ENCODE results near the gene SMG6.

SMG6 gene

GRCh38 chr17:2282297-2282873, 21.2 kb downstream of the SMG6 start:
- Histone ChIP-seq H3K4me1 (ENCODE audit: control insufficient read depth, low read depth, low read length) (no peaks in the 10 kb centered on the region), H3K4ac (ENCODE audit: low read depth, low read length) (no peak overlapping the region), H3K4me2 (ENCODE audit: low read length) (no peak overlapping the region), H3K56ac (ENCODE audit: low read length) (no peak overlapping the region), H3K79me2 (ENCODE audit: control insufficient read depth, insufficient read depth, low read length) (no peaks in the 10 kb centered on the region), H3K36me3 (ENCODE audit: control insufficient read depth, insufficient read depth, low read length) (peaks cover 10% of the 10 kb centered on the region), H3K79me1 (ENCODE audit: low read length) (no peaks in the 10 kb centered on the region), H3K27ac (ENCODE audit: low read depth, low read length) (no peak overlapping the region), H4K5ac (ENCODE audit: low read length) (no peak overlapping the region), H3K9ac (ENCODE audit: low read length) (no peak overlapping the region), H3K27me3 (ENCODE audit: insufficient read depth, low read length, poor library complexity) (no peaks in the 10 kb centered on the region), H2AK5ac (ENCODE audit: low read length) (no peak overlapping the region), H2BK5ac (ENCODE audit: low read length) (no peak overlapping the region), H3K4me3 (ENCODE audit: low read length) (no peak overlapping the region), H3K23ac (ENCODE audit: low read length) (no peak overlapping the region), H4K8ac (ENCODE audit: low read depth, low read length) (no peak overlapping the region), H2BK120ac (ENCODE audit: low read depth, low read length) (no peak overlapping the region), H3K18ac (ENCODE audit: low read length) (no peak overlapping the region), H2BK15ac (replicated peaks; ENCODE audit: low read depth) (no peak overlapping the region)
- peak; percentile 81 for DNase-seq
- no CpG with 5 or more reads among the region's 7 CpGs for WGBS (ENCODE audit: extremely low coverage, insufficient coverage, low lambda C conversion rate)

DNA sequence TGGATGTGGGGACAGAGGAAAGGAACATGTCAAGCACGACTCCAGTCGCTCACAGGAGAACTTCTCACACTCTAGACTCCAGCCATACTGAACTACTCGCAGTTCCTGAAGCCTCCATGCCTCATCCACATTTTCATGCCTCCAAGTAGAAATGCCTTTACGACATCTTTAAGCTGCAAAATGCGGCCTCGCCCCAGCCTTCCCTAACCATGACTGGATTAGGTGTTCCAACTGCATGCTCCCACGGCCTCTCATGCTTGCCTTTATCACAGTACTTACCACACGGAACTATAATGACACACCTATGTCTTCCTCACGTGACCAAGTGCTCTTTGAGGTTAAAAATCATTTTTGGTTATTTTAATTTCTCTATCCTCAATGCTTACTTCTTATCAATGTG, 23.9 kb downstream of the SMG6 start:
- H3K79me1 ChIP-seq (ENCODE audit: low read length): no peaks in the 10 kb centered on the region
- peaks cover 10% of the 10 kb centered on the region for H3K36me3 ChIP-seq (ENCODE audit: control insufficient read depth, insufficient read depth, low read length)

GRCh38 chr17:2277429-2278170, 26.0 kb downstream of the SMG6 start:
- Histone ChIP-seq H4K8ac (ENCODE audit: low read depth, low read length) (no peak overlapping the region), H3K18ac (ENCODE audit: low read length) (no peak overlapping the region), H3K4me3 (ENCODE audit: low read length) (no peak overlapping the region), H3K9ac (ENCODE audit: low read length) (no peak overlapping the region), H3K23ac (ENCODE audit: low read length) (no peak overlapping the region), H4K5ac (ENCODE audit: low read length) (no peak overlapping the region), H2AK5ac (ENCODE audit: low read length) (no peak overlapping the region), H3K4me2 (ENCODE audit: low read length) (no peak overlapping the region), H3K4ac (ENCODE audit: low read depth, low read length) (no peak overlapping the region), H3K79me2 (ENCODE audit: control insufficient read depth, insufficient read depth, low read length) (no peaks in the 10 kb centered on the region), H2BK5ac (ENCODE audit: low read length) (no peak overlapping the region), H2BK120ac (ENCODE audit: low read depth, low read length) (no peak overlapping the region), H3K4me1 (ENCODE audit: control insufficient read depth, low read depth, low read length) (no peaks in the 10 kb centered on the region), H3K27ac (ENCODE audit: low read depth, low read length) (no peak overlapping the region), H3K36me3 (ENCODE audit: control insufficient read depth, insufficient read depth, low read length) (peaks cover 10% of the 10 kb centered on the region), H3K56ac (ENCODE audit: low read length) (no peak overlapping the region), H3K79me1 (ENCODE audit: low read length) (no peaks in the 10 kb centered on the region), H3K27me3 (ENCODE audit: insufficient read depth, low read length, poor library complexity) (no peaks in the 10 kb centered on the region), H2BK15ac (replicated peaks; ENCODE audit: low read depth) (no peak overlapping the region)
- no peak for DNase-seq
- no CpG with 5 or more reads among the region's 9 CpGs for WGBS (ENCODE audit: extremely low coverage, insufficient coverage, low lambda C conversion rate)

More for the DNA sequence above, 23.9 kb downstream of the SMG6 start:
- H2BK120ac ChIP-seq (ENCODE audit: low read depth, low read length): no peak overlapping the region
- H4K5ac ChIP-seq (ENCODE audit: low read length): no peak overlapping the region
- H3K9ac ChIP-seq (ENCODE audit: low read length): no peak overlapping the region
- no peak overlapping the region for H3K56ac ChIP-seq (ENCODE audit: low read length)
- H3K27me3 ChIP-seq (ENCODE audit: insufficient read depth, low read length, poor library complexity): no peaks in the 10 kb centered on the region
- no peak overlapping the region for H3K4me2 ChIP-seq (ENCODE audit: low read length)
- H3K23ac ChIP-seq (ENCODE audit: low read length): no peak overlapping the region
- H2AK5ac ChIP-seq (ENCODE audit: low read length): no peak overlapping the region
- H3K4ac ChIP-seq (ENCODE audit: low read depth, low read length): no peak overlapping the region
- H3K27ac ChIP-seq (ENCODE audit: low read depth, low read length): no peak overlapping the region
- no peak overlapping the region for H4K8ac ChIP-seq (ENCODE audit: low read depth, low read length)
- no peak for DNase-seq
- H3K4me1 ChIP-seq (ENCODE audit: control insufficient read depth, low read depth, low read length): no peaks in the 10 kb centered on the region
- no peak overlapping the region for H2BK5ac ChIP-seq (ENCODE audit: low read length)
- H3K18ac ChIP-seq (ENCODE audit: low read length): no peak overlapping the region
- no peak overlapping the region for H2BK15ac ChIP-seq (replicated peaks; ENCODE audit: low read depth)
- WGBS (ENCODE audit: extremely low coverage, insufficient coverage, low lambda C conversion rate): no CpG with 5 or more reads among the region's 9 CpGs
- no peak overlapping the region for H3K4me3 ChIP-seq (ENCODE audit: low read length)
- H3K79me2 ChIP-seq (ENCODE audit: control insufficient read depth, insufficient read depth, low read length): no peaks in the 10 kb centered on the region

- H3K79me1 ChIP-seq (ENCODE audit: low read length): no peaks in the 10 kb centered on the region
Measured at GRCh38 chr17:2275722-2276121, 27.9 kb downstream of the SMG6 start.

DNA sequence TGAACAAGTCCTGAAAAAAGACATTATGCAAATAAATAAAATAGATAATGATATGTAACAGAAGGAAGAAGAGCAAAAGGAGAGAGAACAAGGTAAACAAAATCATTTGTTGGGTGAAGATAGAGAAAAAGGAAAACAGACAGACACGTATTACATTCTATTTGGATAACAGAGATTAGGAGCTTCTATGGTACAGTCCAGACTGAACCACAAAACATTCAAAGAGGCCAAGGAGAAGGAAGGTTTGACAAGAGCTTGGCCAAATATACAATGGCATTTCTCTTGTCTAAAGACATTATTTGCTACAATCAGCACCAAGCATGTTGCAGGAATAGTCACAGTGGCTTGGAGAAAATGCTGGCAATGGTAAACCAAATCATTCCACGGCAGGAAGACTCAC, 29.2 kb downstream of the SMG6 start:
- Histone ChIP-seq H3K4me2 (ENCODE audit: low read length) (no peak overlapping the region), H3K79me1 (ENCODE audit: low read length) (no peaks in the 10 kb centered on the region), H3K27me3 (ENCODE audit: insufficient read depth, low read length, poor library complexity) (no peaks in the 10 kb centered on the region), H3K56ac (ENCODE audit: low read length) (no peak overlapping the region), H3K27ac (ENCODE audit: low read depth, low read length) (no peak overlapping the region), H3K36me3 (ENCODE audit: control insufficient read depth, insufficient read depth, low read length) (peaks cover under 1% of the 10 kb centered on the region), H3K18ac (ENCODE audit: low read length) (no peak overlapping the region), H3K4ac (ENCODE audit: low read depth, low read length) (no peak overlapping the region), H2AK5ac (ENCODE audit: low read length) (no peak overlapping the region), H3K4me1 (ENCODE audit: control insufficient read depth, low read depth, low read length) (no peaks in the 10 kb centered on the region), H3K4me3 (ENCODE audit: low read length) (no peak overlapping the region), H2BK15ac (replicated peaks; ENCODE audit: low read depth) (no peak overlapping the region), H2BK5ac (ENCODE audit: low read length) (no peak overlapping the region), H3K23ac (ENCODE audit: low read length) (no peak overlapping the region), H4K5ac (ENCODE audit: low read length) (no peak overlapping the region), H3K9ac (ENCODE audit: low read length) (no peak overlapping the region), H3K79me2 (ENCODE audit: control insufficient read depth, insufficient read depth, low read length) (no peaks in the 10 kb centered on the region), H4K8ac (ENCODE audit: low read depth, low read length) (no peak overlapping the region), H2BK120ac (ENCODE audit: low read depth, low read length) (no peak overlapping the region)
- no CpG with 5 or more reads among the region's 2 CpGs for WGBS (ENCODE audit: extremely low coverage, insufficient coverage, low lambda C conversion rate)
- DNase-seq: no peak

More at GRCh38 chr17:2275722-2276121, 27.9 kb downstream of the SMG6 start:
- Histone ChIP-seq H2AK5ac (ENCODE audit: low read length) (no peak overlapping the region), H3K27ac (ENCODE audit: low read depth, low read length) (no peak overlapping the region), H3K18ac (ENCODE audit: low read length) (no peak overlapping the region), H2BK120ac (ENCODE audit: low read depth, low read length) (no peak overlapping the region), H3K4me1 (ENCODE audit: control insufficient read depth, low read depth, low read length) (no peaks in the 10 kb centered on the region), H4K8ac (ENCODE audit: low read depth, low read length) (no peak overlapping the region), H3K4ac (ENCODE audit: low read depth, low read length) (no peak overlapping the region), H4K5ac (ENCODE audit: low read length) (no peak overlapping the region), H2BK15ac (replicated peaks; ENCODE audit: low read depth) (no peak overlapping the region), H3K4me2 (ENCODE audit: low read length) (no peak overlapping the region), H3K56ac (ENCODE audit: low read length) (no peak overlapping the region), H3K79me2 (ENCODE audit: control insufficient read depth, insufficient read depth, low read length) (no peaks in the 10 kb centered on the region), H3K9ac (ENCODE audit: low read length) (no peak overlapping the region), H3K4me3 (ENCODE audit: low read length) (no peak overlapping the region), H3K36me3 (ENCODE audit: control insufficient read depth, insufficient read depth, low read length) (peaks cover 4% of the 10 kb centered on the region), H3K27me3 (ENCODE audit: insufficient read depth, low read length, poor library complexity) (no peaks in the 10 kb centered on the region), H3K23ac (ENCODE audit: low read length) (no peak overlapping the region), H2BK5ac (ENCODE audit: low read length) (no peak overlapping the region)
- DNase-seq: no peak
- whole genome bisulfite sequencing (ENCODE audit: extremely low coverage, insufficient coverage, low lambda C conversion rate): no CpG with 5 or more reads among the region's 1 CpG

All from mesendoderm (in vitro differentiated cells).